DOHH2 (cell line): ENCODE data around the gene CRNKL1.
A peak's percentile ranks its signal among the peaks of the same experiment; 100 is the strongest.

Source experiments
- H3F3A ChIP-seq: fragments of 200-600 bp; sonication (generic), shearing (Covaris generic); 2 replicates; pipeline ENCODE4 v1.6.0; 2016; ENCODE audit warnings: antibody characterized with exemption, mild to moderate bottlenecking; ENCODE audit not compliant: control insufficient read depth, insufficient read depth
- H3K27ac ChIP-seq: fragments of 200-600 bp; sonication (generic); 2 replicates; pipeline ENCODE4 v1.5.1; 2014; ENCODE audit warnings: low read depth, mild to moderate bottlenecking, low read length, moderate library complexity
- H3K27me3 ChIP-seq: fragments of 200-600 bp; sonication (generic); 2 replicates; pipeline ENCODE4 v1.6.1; 2014; ENCODE audit warnings: mild to moderate bottlenecking, low read length, mixed read lengths; ENCODE audit not compliant: control insufficient read depth
- H3K36me3 ChIP-seq: fragments of 200-600 bp; sonication (generic); 2 replicates; pipeline ENCODE4 v1.6.1; 2014; ENCODE audit warnings: mild to moderate bottlenecking, low read length, moderate library complexity, mixed read lengths; ENCODE audit not compliant: control insufficient read depth
- H3K4me1 ChIP-seq: fragments of 200-600 bp; sonication (generic); 2 replicates; pipeline ENCODE4 v1.6.1; 2014; ENCODE audit warnings: mild to moderate bottlenecking, low read length, mixed read lengths; ENCODE audit not compliant: control insufficient read depth
- H3K4me2 ChIP-seq: fragments of 200-600 bp; sonication (generic); 2 replicates; pipeline ENCODE4 v1.6.0; 2014; ENCODE audit warnings: mild to moderate bottlenecking, low read length, moderate library complexity
- H3K4me3 ChIP-seq: fragments of 200-600 bp; sonication (generic); 2 replicates; pipeline ENCODE4 v1.5.1; 2014; ENCODE audit warnings: mild to moderate bottlenecking, low read length, mixed read lengths
- H3K79me2 ChIP-seq: fragments of 200-600 bp; sonication (generic); 2 replicates; pipeline ENCODE4 v1.6.1; 2014; ENCODE audit warnings: mild to moderate bottlenecking, low read length, mixed read lengths; ENCODE audit not compliant: control insufficient read depth
- H3K9me2 ChIP-seq: fragments of 200-600 bp; sonication (generic); replicated peaks from 2 replicates; pipeline ENCODE4 v1.6.1; 2014; ENCODE audit warnings: mild to moderate bottlenecking, low read length, mixed read lengths; ENCODE audit not compliant: control insufficient read depth
- H3K9me3 ChIP-seq: fragments of 200-600 bp; sonication (generic); 2 replicates; pipeline ENCODE4 v1.6.1; 2014; ENCODE audit warnings: antibody characterized with exemption, low read length, mixed read lengths; ENCODE audit not compliant: control insufficient read depth, insufficient read depth
- H4K20me1 ChIP-seq: fragments of 200-600 bp; sonication (generic); 2 replicates; pipeline ENCODE4 v1.6.0; 2014; ENCODE audit warnings: low read depth, mild to moderate bottlenecking, antibody characterized with exemption, low read length, moderate library complexity; ENCODE audit not compliant: control insufficient read depth, insufficient read depth
- CTCF ChIP-seq: fragments of 200-600 bp; sonication (generic); IDR thresholded peaks from one replicate; pipeline ENCODE4 v1.5.1; 2014; ENCODE audit warnings: antibody characterized with exemption, mild to moderate bottlenecking, low read depth, low read length; ENCODE audit not compliant: poor library complexity, severe bottlenecking
- EZH2phosphoT487 ChIP-seq: fragments of 200-600 bp; sonication (generic); IDR thresholded peaks from 2 replicates; pipeline ENCODE4 v1.6.1; 2017; ENCODE audit warnings: borderline replicate concordance, mild to moderate bottlenecking, antibody characterized with exemption, low read length, moderate library complexity, mixed read lengths

The CRNKL1 gene

GRCh38 chr20:20084296-20084752 lies 32.1 kb upstream of the CRNKL1 start:
- Histone ChIP-seq H3K79me2 (no peaks in the 10 kb centered on the region), H3K27ac (no peak overlapping the region), H3K4me3 (no peak overlapping the region), H3K27me3 (peaks cover 18% of the 10 kb centered on the region), H4K20me1 (no peaks in the 10 kb centered on the region), H3K4me1 (no peaks in the 10 kb centered on the region), H3K4me2 (no peak overlapping the region), H3K9me2 (no peaks in the 10 kb centered on the region), H3F3A (no peaks in the 10 kb centered on the region), H3K9me3 (no peaks in the 10 kb centered on the region), H3K36me3 (no peaks in the 10 kb centered on the region)
- TF ChIP-seq CTCF, result no peak
- TF ChIP-seq EZH2phosphoT487, result no peak

DNA sequence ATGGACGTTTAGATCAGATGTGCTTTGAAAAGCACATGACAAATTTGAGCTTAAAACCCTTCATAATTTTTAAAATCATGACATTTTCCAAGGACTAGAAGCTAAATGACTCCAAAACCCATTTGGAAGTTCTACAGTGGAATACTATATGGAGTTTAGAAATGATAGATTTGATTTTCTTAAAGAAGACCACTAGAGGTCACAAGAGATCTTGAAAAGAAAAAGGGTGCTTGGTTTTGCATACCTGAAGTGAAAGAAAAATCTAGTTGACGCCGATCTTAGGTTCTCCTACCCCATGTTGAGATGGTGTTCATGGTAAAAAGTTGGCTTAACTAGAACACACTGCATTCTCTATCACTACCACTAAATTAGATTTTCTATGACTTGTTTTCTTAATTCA lies 31.5 kb upstream of the CRNKL1 start:
- no peak overlapping the region for H3K4me3 ChIP-seq
- no peak overlapping the region for H3K27ac ChIP-seq
- no peaks in the 10 kb centered on the region for H3F3A ChIP-seq
- H3K4me1 ChIP-seq, result no peaks in the 10 kb centered on the region
- H3K36me3 ChIP-seq, result no peaks in the 10 kb centered on the region
- TF ChIP-seq CTCF (peak; percentile 61), EZH2phosphoT487 (no peak)
- H3K27me3 ChIP-seq, result peaks cover 19% of the 10 kb centered on the region
- no peaks in the 10 kb centered on the region for H3K79me2 ChIP-seq
- no peaks in the 10 kb centered on the region for H3K9me2 ChIP-seq
- no peak overlapping the region for H3K4me2 ChIP-seq
- no peaks in the 10 kb centered on the region for H4K20me1 ChIP-seq
- no peaks in the 10 kb centered on the region for H3K9me3 ChIP-seq

DNA sequence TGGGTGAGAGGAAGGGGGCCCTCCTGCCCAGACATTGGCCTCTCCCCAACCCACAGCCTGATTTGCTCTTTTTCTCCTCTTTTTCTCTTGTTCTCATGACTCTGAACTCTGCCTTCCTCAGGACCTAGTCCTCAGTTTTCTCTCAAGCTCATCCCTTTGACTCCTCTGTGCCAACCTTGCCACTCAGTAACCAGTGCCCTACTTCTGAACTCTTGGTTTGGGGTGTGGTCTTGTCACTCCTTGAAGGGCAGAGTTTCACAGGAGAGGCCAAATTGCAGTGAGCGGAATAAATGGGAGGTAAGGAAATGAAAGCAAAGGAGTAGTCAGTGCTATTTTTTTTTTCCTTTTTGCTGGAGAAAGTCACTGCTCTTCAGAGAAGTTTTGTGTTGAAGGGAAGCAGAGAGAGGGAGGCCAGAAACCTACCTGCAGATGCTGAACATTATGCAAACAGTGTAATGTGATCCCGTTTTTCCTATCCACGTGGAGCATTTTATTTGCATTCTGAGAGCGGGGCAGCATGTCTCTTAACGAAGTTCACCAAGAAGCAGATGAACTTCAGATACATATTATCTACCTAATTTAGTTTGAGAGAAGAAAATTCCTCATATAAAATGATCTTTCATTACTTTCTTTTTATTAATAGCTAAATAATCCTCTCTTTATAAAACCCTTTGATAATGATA lies 27.0 kb upstream of the CRNKL1 start:
- H3F3A ChIP-seq, result no peaks in the 10 kb centered on the region
- H3K27me3 ChIP-seq, result peaks cover 30% of the 10 kb centered on the region
- no peaks in the 10 kb centered on the region for H3K9me2 ChIP-seq
- H3K4me1 ChIP-seq, result no peaks in the 10 kb centered on the region
- no peak overlapping the region for H3K4me3 ChIP-seq
- TF ChIP-seq CTCF (no peak), EZH2phosphoT487 (no peak)
- H3K36me3 ChIP-seq, result no peaks in the 10 kb centered on the region
- no peaks in the 10 kb centered on the region for H3K9me3 ChIP-seq
- H4K20me1 ChIP-seq, result no peaks in the 10 kb centered on the region
- H3K4me2 ChIP-seq, result no peak overlapping the region
- no peak overlapping the region for H3K27ac ChIP-seq
- no peaks in the 10 kb centered on the region for H3K79me2 ChIP-seq
